WTC11 (cell line): Measurements from ENCODE around the gene ADORA1.

Source experiments
- CTCF ChIP-seq: fragments of 200-600 bp; IDR thresholded peaks from 2 replicates; pipeline ENCODE4 v1.8.0; 2022; ENCODE audit warnings: antibody characterized with exemption
- IRF1 ChIP-seq: sonication (generic); formaldehyde crosslinking; IDR thresholded peaks from 2 replicates; pipeline ENCODE4 v1.8.0; 2023; ENCODE audit warnings: missing genetic modification reagents
- IRF2 ChIP-seq: sonication (generic); formaldehyde crosslinking; IDR thresholded peaks from 2 replicates; pipeline ENCODE4 v1.8.0; 2022; ENCODE audit warnings: low read depth, missing genetic modification reagents, borderline replicate concordance
- PRDM15 ChIP-seq: sonication (generic); formaldehyde crosslinking; IDR thresholded peaks from 2 replicates; pipeline ENCODE4 v1.8.0; 2022; ENCODE audit warnings: missing genetic modification reagents
- PREB ChIP-seq: sonication (generic); formaldehyde crosslinking; IDR thresholded peaks from 2 replicates; pipeline ENCODE4 v1.8.1; 2022; ENCODE audit warnings: mild to moderate bottlenecking, missing genetic modification reagents, moderate library complexity, borderline replicate concordance
- USF2 ChIP-seq: sonication (generic); formaldehyde crosslinking; IDR thresholded peaks from 2 replicates; pipeline ENCODE4 v1.8.1; 2023; ENCODE audit warnings: mild to moderate bottlenecking, missing genetic modification reagents, moderate library complexity
- ZNF138 ChIP-seq: sonication (generic); formaldehyde crosslinking; conservative IDR thresholded peaks from 2 replicates; pipeline ENCODE4 v1.8.1; 2022; ENCODE audit warnings: mild to moderate bottlenecking, moderate library complexity, missing genetic modification reagents
- ZNF263 ChIP-seq: sonication (generic); formaldehyde crosslinking; IDR thresholded peaks from 2 replicates; pipeline ENCODE4 v1.8.1; 2022; ENCODE audit warnings: low read depth, mild to moderate bottlenecking, moderate library complexity, missing genetic modification reagents
- ZNF416 ChIP-seq: fragments of 250-450 bp; sonication (Bioruptor Pico); IDR thresholded peaks from 2 replicates; pipeline ENCODE4 v1.9.0; 2021; ENCODE audit warnings: mild to moderate bottlenecking, inconsistent platforms
- TF ChIP-seq, protein P1 (sequence below): sonication (generic); formaldehyde crosslinking; IDR thresholded peaks from 2 replicates; pipeline ENCODE4 v1.8.0; 2022; ENCODE audit warnings: mild to moderate bottlenecking, missing genetic modification reagents
- TF ChIP-seq, protein P2 (sequence below): sonication (generic); formaldehyde crosslinking; IDR thresholded peaks from 2 replicates; pipeline ENCODE4 v1.8.0; 2022; ENCODE audit warnings: mild to moderate bottlenecking, missing genetic modification reagents
- TF ChIP-seq, protein P3 (sequence below): sonication (generic); formaldehyde crosslinking; IDR thresholded peaks from 2 replicates; pipeline ENCODE4 v1.8.1; 2023; ENCODE audit warnings: mild to moderate bottlenecking, missing genetic modification reagents, borderline replicate concordance
- TF ChIP-seq, protein P4 (sequence below): sonication (generic); formaldehyde crosslinking; IDR thresholded peaks from 2 replicates; pipeline ENCODE4 v1.8.1; 2022; ENCODE audit warnings: low read depth, mild to moderate bottlenecking, moderate library complexity, missing genetic modification reagents, borderline replicate concordance
- TF ChIP-seq, protein P5 (sequence below): sonication (generic); formaldehyde crosslinking; IDR thresholded peaks from 2 replicates; pipeline ENCODE4 v1.8.0; 2022; ENCODE audit warnings: mild to moderate bottlenecking, missing genetic modification reagents

- TF ChIP-seq, protein P1, sequence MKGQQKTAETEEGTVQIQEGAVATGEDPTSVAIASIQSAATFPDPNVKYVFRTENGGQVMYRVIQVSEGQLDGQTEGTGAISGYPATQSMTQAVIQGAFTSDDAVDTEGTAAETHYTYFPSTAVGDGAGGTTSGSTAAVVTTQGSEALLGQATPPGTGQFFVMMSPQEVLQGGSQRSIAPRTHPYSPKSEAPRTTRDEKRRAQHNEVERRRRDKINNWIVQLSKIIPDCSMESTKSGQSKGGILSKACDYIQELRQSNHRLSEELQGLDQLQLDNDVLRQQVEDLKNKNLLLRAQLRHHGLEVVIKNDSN (CRISPR knock-in tag), result no peak
- TF ChIP-seq CTCF, result no peak
- no peak for TF ChIP-seq PREB (CRISPR knock-in tag)
- TF ChIP-seq, protein P2, sequence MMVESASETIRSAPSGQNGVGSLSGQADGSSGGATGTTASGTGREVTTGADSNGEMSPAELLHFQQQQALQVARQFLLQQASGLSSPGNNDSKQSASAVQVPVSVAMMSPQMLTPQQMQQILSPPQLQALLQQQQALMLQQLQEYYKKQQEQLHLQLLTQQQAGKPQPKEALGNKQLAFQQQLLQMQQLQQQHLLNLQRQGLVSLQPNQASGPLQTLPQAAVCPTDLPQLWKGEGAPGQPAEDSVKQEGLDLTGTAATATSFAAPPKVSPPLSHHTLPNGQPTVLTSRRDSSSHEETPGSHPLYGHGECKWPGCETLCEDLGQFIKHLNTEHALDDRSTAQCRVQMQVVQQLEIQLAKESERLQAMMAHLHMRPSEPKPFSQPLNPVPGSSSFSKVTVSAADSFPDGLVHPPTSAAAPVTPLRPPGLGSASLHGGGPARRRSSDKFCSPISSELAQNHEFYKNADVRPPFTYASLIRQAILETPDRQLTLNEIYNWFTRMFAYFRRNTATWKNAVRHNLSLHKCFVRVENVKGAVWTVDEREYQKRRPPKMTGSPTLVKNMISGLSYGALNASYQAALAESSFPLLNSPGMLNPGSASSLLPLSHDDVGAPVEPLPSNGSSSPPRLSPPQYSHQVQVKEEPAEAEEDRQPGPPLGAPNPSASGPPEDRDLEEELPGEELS (CRISPR knock-in tag), result no peak
- TF ChIP-seq IRF1 (CRISPR knock-in tag), result no peak
- TF ChIP-seq, protein P3, sequence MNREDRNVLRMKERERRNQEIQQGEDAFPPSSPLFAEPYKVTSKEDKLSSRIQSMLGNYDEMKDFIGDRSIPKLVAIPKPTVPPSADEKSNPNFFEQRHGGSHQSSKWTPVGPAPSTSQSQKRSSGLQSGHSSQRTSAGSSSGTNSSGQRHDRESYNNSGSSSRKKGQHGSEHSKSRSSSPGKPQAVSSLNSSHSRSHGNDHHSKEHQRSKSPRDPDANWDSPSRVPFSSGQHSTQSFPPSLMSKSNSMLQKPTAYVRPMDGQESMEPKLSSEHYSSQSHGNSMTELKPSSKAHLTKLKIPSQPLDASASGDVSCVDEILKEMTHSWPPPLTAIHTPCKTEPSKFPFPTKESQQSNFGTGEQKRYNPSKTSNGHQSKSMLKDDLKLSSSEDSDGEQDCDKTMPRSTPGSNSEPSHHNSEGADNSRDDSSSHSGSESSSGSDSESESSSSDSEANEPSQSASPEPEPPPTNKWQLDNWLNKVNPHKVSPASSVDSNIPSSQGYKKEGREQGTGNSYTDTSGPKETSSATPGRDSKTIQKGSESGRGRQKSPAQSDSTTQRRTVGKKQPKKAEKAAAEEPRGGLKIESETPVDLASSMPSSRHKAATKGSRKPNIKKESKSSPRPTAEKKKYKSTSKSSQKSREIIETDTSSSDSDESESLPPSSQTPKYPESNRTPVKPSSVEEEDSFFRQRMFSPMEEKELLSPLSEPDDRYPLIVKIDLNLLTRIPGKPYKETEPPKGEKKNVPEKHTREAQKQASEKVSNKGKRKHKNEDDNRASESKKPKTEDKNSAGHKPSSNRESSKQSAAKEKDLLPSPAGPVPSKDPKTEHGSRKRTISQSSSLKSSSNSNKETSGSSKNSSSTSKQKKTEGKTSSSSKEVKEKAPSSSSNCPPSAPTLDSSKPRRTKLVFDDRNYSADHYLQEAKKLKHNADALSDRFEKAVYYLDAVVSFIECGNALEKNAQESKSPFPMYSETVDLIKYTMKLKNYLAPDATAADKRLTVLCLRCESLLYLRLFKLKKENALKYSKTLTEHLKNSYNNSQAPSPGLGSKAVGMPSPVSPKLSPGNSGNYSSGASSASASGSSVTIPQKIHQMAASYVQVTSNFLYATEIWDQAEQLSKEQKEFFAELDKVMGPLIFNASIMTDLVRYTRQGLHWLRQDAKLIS (CRISPR knock-in tag), result no peak
- no peak for TF ChIP-seq IRF2 (CRISPR knock-in tag)
- TF ChIP-seq, protein P4, sequence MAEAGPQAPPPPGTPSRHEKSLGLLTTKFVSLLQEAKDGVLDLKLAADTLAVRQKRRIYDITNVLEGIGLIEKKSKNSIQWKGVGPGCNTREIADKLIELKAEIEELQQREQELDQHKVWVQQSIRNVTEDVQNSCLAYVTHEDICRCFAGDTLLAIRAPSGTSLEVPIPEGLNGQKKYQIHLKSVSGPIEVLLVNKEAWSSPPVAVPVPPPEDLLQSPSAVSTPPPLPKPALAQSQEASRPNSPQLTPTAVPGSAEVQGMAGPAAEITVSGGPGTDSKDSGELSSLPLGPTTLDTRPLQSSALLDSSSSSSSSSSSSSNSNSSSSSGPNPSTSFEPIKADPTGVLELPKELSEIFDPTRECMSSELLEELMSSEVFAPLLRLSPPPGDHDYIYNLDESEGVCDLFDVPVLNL (CRISPR knock-in tag), result no peak
- TF ChIP-seq ZNF416 (CRISPR knock-in tag), result no peak
- TF ChIP-seq USF2 (CRISPR knock-in tag), result no peak
- TF ChIP-seq ZNF263 (CRISPR knock-in tag), result no peak
- no peak for TF ChIP-seq ZNF138 (CRISPR knock-in tag)
- no peak for TF ChIP-seq PRDM15 (CRISPR knock-in tag)
- TF ChIP-seq, protein P5, sequence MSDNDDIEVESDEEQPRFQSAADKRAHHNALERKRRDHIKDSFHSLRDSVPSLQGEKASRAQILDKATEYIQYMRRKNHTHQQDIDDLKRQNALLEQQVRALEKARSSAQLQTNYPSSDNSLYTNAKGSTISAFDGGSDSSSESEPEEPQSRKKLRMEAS (CRISPR knock-in tag), result no peak
These were observed 34.2 kb downstream of the ADORA1 start for GRCh38 chr1:203161703-203162102.
